Activated T-helper 2 cell treated with anti-CD3 and anti-CD28 coated beads, Interferon-gamma antibody, Interleukin-2, Interleukin-4, amounts not matched to agents 10 μg/mL and 5 μg/mL and 100 μg/mL, durations not matched to agents 14 hours and 24 hours and 36 hours (primary cell): ENCODE results near the gene TSPAN33. TPM values are rescaled to one million over a fixed set of nuclear protein-coding genes. Genes with fewer than 3 reads are reported as not detected.
"Not testable (repeated sequence)": the region's sequence is repeated elsewhere in the genome, so short reads cannot be mapped to it uniquely, and the experiment has no call there.

Source experiments
- DNase-seq: peaks from one replicate; pipeline ENCODE4 v3.0.0; 2021; ENCODE audit warnings: low spot score
- H3K27ac Mint-ChIP-seq: one replicate; pipeline ENCODE4 v1.8.0; 2021; ENCODE audit warnings: mixed read lengths
- H3K27me3 Mint-ChIP-seq: one replicate; pipeline ENCODE4 v1.8.0; 2021; ENCODE audit warnings: low read depth, mixed read lengths
- H3K36me3 Mint-ChIP-seq: one replicate; pipeline ENCODE4 v1.8.0; 2021; ENCODE audit warnings: low read depth, mixed read lengths
- H3K4me1 Mint-ChIP-seq: one replicate; pipeline ENCODE4 v1.8.0; 2021; ENCODE audit warnings: low read depth, mixed read lengths
- H3K4me3 Mint-ChIP-seq: one replicate; pipeline ENCODE4 v1.8.0; 2021; ENCODE audit warnings: low read depth, mild to moderate bottlenecking, moderate library complexity, mixed read lengths
- H3K9me3 Mint-ChIP-seq: one replicate; pipeline ENCODE4 v1.8.0; 2021; ENCODE audit warnings: mixed read lengths
- intact Hi-C: fragments of 100-400 bp; cut with micrococcal nuclease; formaldehyde crosslinking; loops from one replicate; pipeline ENCODE4 v1.15.1; 2023
- total RNA-seq: library from RNA; stranded (reverse); gene quantifications from 2 replicates; pipeline ENCODE4 v1.2.3, GENCODE V29; 2022

TSPAN33 gene
- total RNA-seq, 1 donor from 2014 or later = 5.5 TPM

- DNase-seq, H3K27me3 Mint-ChIP-seq, H3K4me3 Mint-ChIP-seq, H3K36me3 Mint-ChIP-seq: not testable (repeated sequence)
- Mint-ChIP-seq H3K4me1 (peaks cover 31% of the 10 kb centered on the region), H3K27ac (peak overlapping the region; percentile 80), H3K9me3 (peaks cover 30% of the 10 kb centered on the region)
- intact Hi-C loops = loop anchor here (2.0 to 5.0 kb wide), 2 partner anchors 47 to 1526 kb away; no protein-coding TSS in a partner anchor
Observed at GRCh38 chr7:129121501-129122077, 22.9 kb upstream of the TSPAN33 start.

- no peak for DNase-seq
- Mint-ChIP-seq H3K27me3 (peaks cover 10% of the 10 kb centered on the region), H3K4me1 (peaks cover 31% of the 10 kb centered on the region), H3K9me3 (peaks cover 30% of the 10 kb centered on the region), H3K36me3 (peaks cover 7% of the 10 kb centered on the region), H3K4me3 (no peak overlapping the region), H3K27ac (peak overlapping the region; percentile 80)
- intact Hi-C loops = loop anchor here (2.0 to 5.0 kb wide), 2 partner anchors 47 to 1525 kb away; no protein-coding TSS in a partner anchor
Observed at GRCh38 chr7:129122078-129122750, 22.3 kb upstream of the TSPAN33 start.

GRCh38 chr7:129122751-129123509 is 21.6 kb upstream of the TSPAN33 start:
- H3K36me3 Mint-ChIP-seq = peaks cover 7% of the 10 kb centered on the region
- H3K4me3 Mint-ChIP-seq = no peak overlapping the region
- peak overlapping the region; percentile 80 for H3K27ac Mint-ChIP-seq
- no peak for DNase-seq
- H3K27me3 Mint-ChIP-seq = peaks cover 8% of the 10 kb centered on the region
- peaks cover 31% of the 10 kb centered on the region for H3K4me1 Mint-ChIP-seq
- intact Hi-C loops = loop anchor here (2.0 to 5.0 kb wide), 2 partner anchors 46 to 1524 kb away; no protein-coding TSS in a partner anchor
- H3K9me3 Mint-ChIP-seq = peaks cover 30% of the 10 kb centered on the region

- H3K4me1 Mint-ChIP-seq = peaks cover 31% of the 10 kb centered on the region
- peaks cover 7% of the 10 kb centered on the region for H3K36me3 Mint-ChIP-seq
- H3K27ac Mint-ChIP-seq = no peak overlapping the region
- no peak for DNase-seq
- peaks cover 30% of the 10 kb centered on the region for H3K9me3 Mint-ChIP-seq
- intact Hi-C loops = loop anchor here (2.0 to 5.0 kb wide), 2 partner anchors 45 to 1524 kb away; no protein-coding TSS in a partner anchor
- H3K27me3 Mint-ChIP-seq = peaks cover 8% of the 10 kb centered on the region
- no peak overlapping the region for H3K4me3 Mint-ChIP-seq
Observed at GRCh38 chr7:129123510-129123857, 21.0 kb upstream of the TSPAN33 start.

- H3K27me3 Mint-ChIP-seq = peaks cover 8% of the 10 kb centered on the region
- no peak overlapping the region for H3K27ac Mint-ChIP-seq
- intact Hi-C loops = no loop called here
- peaks cover 8% of the 10 kb centered on the region for H3K9me3 Mint-ChIP-seq
- DNase-seq = no peak
- peaks cover 7% of the 10 kb centered on the region for H3K36me3 Mint-ChIP-seq
- H3K4me1 Mint-ChIP-seq = peaks cover 31% of the 10 kb centered on the region
- H3K4me3 Mint-ChIP-seq = no peak overlapping the region
Observed at GRCh38 chr7:129126314-129126713, 18.2 kb upstream of the TSPAN33 start.

GRCh38 chr7:129127154-129127553 is 17.4 kb upstream of the TSPAN33 start:
- no peak for DNase-seq
- Mint-ChIP-seq H3K9me3 (no peaks in the 10 kb centered on the region), H3K4me3 (no peak overlapping the region), H3K27me3 (peaks cover 8% of the 10 kb centered on the region), H3K36me3 (no peaks in the 10 kb centered on the region), H3K4me1 (peaks cover 23% of the 10 kb centered on the region), H3K27ac (no peak overlapping the region)
- intact Hi-C loops = no loop called here

GRCh38 chr7:129127601-129128000 is 16.9 kb upstream of the TSPAN33 start:
- intact Hi-C loops = no loop called here
- DNase-seq = no peak
- peaks cover 8% of the 10 kb centered on the region for H3K27me3 Mint-ChIP-seq
- no peak overlapping the region for H3K4me3 Mint-ChIP-seq
- no peaks in the 10 kb centered on the region for H3K9me3 Mint-ChIP-seq
- peaks cover 19% of the 10 kb centered on the region for H3K4me1 Mint-ChIP-seq
- H3K36me3 Mint-ChIP-seq = no peaks in the 10 kb centered on the region
- no peak overlapping the region for H3K27ac Mint-ChIP-seq

GRCh38 chr7:129134356-129134987 is 10.0 kb upstream of the TSPAN33 start:
- Mint-ChIP-seq H3K27me3 (peaks cover 3% of the 10 kb centered on the region), H3K4me3 (no peak overlapping the region), H3K4me1 (peaks cover 18% of the 10 kb centered on the region), H3K9me3 (no peaks in the 10 kb centered on the region), H3K36me3 (no peaks in the 10 kb centered on the region), H3K27ac (no peak overlapping the region)
- intact Hi-C loops = no loop called here
- no peak for DNase-seq

GRCh38 chr7:129136887-129137642 is 7.4 kb upstream of the TSPAN33 start:
- Mint-ChIP-seq H3K4me3 (no peak overlapping the region), H3K9me3 (no peaks in the 10 kb centered on the region), H3K4me1 (peaks cover 18% of the 10 kb centered on the region), H3K36me3 (no peaks in the 10 kb centered on the region), H3K27ac (peak overlapping the region; percentile 14), H3K27me3 (peaks cover 6% of the 10 kb centered on the region)
- DNase-seq = no peak
- intact Hi-C loops = no loop called here

- Mint-ChIP-seq H3K4me1 (peaks cover 14% of the 10 kb centered on the region), H3K4me3 (peak overlapping the region; percentile 86), H3K9me3 (no peaks in the 10 kb centered on the region), H3K27me3 (peaks cover 41% of the 10 kb centered on the region), H3K36me3 (no peaks in the 10 kb centered on the region), H3K27ac (no peak overlapping the region)
- intact Hi-C loops = no loop called here
- DNase-seq = no peak
Observed at GRCh38 chr7:129143724-129144094, 798 bp upstream of the TSPAN33 start.

- Mint-ChIP-seq H3K4me3 (peak overlapping the region; percentile 77), H3K27me3 (peaks cover 37% of the 10 kb centered on the region), H3K27ac (no peak overlapping the region), H3K4me1 (peaks cover 14% of the 10 kb centered on the region), H3K9me3 (no peaks in the 10 kb centered on the region), H3K36me3 (no peaks in the 10 kb centered on the region)
- intact Hi-C loops = no loop called here
- DNase-seq = no peak
Observed at GRCh38 chr7:129144834-129145668, 544 bp downstream of the TSPAN33 start.
